Measurements from ENCODE around the gene VTI1A. TPM values are rescaled to one million over a fixed set of nuclear protein-coding genes. Genes with fewer than 3 reads are reported as not detected.
A peak's percentile ranks its signal among the peaks of the same experiment; 100 is the strongest.

The VTI1A gene
- total RNA-seq, 1 donor from 2014 or later, result 34.6 TPM

- Mint-ChIP-seq H3K27me3 (ENCODE audit: low read depth) (no peaks in the 10 kb centered on the region), H3K27ac (no peak overlapping the region), H3K4me3 (no peak overlapping the region), H3K36me3 (peaks cover 15% of the 10 kb centered on the region), H3K9me3 (no peaks in the 10 kb centered on the region), H3K4me1 (peaks cover 5% of the 10 kb centered on the region)
- no peak for TF ChIP-seq CTCF (IDR thresholded peaks at IDR 0.05; ENCODE audit: unreplicated experiment)
- DNase-seq (ENCODE audit: low spot score in 2 of 2, unreplicated experiment in 2 of 2), result no peak
Observed at GRCh38 chr10:112441520-112441919, 5.5 kb upstream of the VTI1A start.

GRCh38 chr10:112442063-112442462 is 5.0 kb upstream of the VTI1A start:
- Mint-ChIP-seq H3K9me3 (no peaks in the 10 kb centered on the region), H3K36me3 (peaks cover 15% of the 10 kb centered on the region), H3K4me3 (no peak overlapping the region), H3K4me1 (peaks cover 7% of the 10 kb centered on the region), H3K27ac (no peak overlapping the region), H3K27me3 (ENCODE audit: low read depth) (no peaks in the 10 kb centered on the region)
- no peak for DNase-seq (ENCODE audit: low spot score in 2 of 2, unreplicated experiment in 2 of 2)
- TF ChIP-seq CTCF (IDR thresholded peaks at IDR 0.05; ENCODE audit: unreplicated experiment), result no peak

- H3K4me1 Mint-ChIP-seq, result peaks cover 20% of the 10 kb centered on the region
- peaks cover 7% of the 10 kb centered on the region for H3K36me3 Mint-ChIP-seq
- H3K27me3 Mint-ChIP-seq (ENCODE audit: low read depth), result no peaks in the 10 kb centered on the region
- H3K9me3 Mint-ChIP-seq, result no peaks in the 10 kb centered on the region
- H3K27ac Mint-ChIP-seq, result peak overlapping the region; percentile 80
- peak overlapping the region; percentile 82 for H3K4me3 Mint-ChIP-seq
- DNase-seq (ENCODE audit: low spot score in 2 of 2, unreplicated experiment in 2 of 2), result no peak
- no peak for TF ChIP-seq CTCF (IDR thresholded peaks at IDR 0.05; ENCODE audit: unreplicated experiment)
Observed at GRCh38 chr10:112446055-112446854, 760 bp upstream of the VTI1A start.

- Mint-ChIP-seq H3K27me3 (ENCODE audit: low read depth) (no peaks in the 10 kb centered on the region), H3K4me1 (peaks cover 20% of the 10 kb centered on the region), H3K36me3 (peaks cover 2% of the 10 kb centered on the region), H3K4me3 (peak overlapping the region; percentile 82), H3K27ac (peak overlapping the region; percentile 80), H3K9me3 (no peaks in the 10 kb centered on the region)
- TF ChIP-seq CTCF (IDR thresholded peaks at IDR 0.05; ENCODE audit: unreplicated experiment), result no peak
- DNase-seq (ENCODE audit: low spot score in 2 of 2, unreplicated experiment in 2 of 2), result no peak
Observed at GRCh38 chr10:112447620-112447928, 559 bp downstream of the VTI1A start.

GRCh38 chr10:112448888-112449287 is 1.9 kb downstream of the VTI1A start:
- peaks cover 13% of the 10 kb centered on the region for H3K36me3 Mint-ChIP-seq
- H3K4me1 Mint-ChIP-seq, result peaks cover 20% of the 10 kb centered on the region
- peak overlapping the region; percentile 82 for H3K4me3 Mint-ChIP-seq
- no peaks in the 10 kb centered on the region for H3K27me3 Mint-ChIP-seq (ENCODE audit: low read depth)
- no peak for TF ChIP-seq CTCF (IDR thresholded peaks at IDR 0.05; ENCODE audit: unreplicated experiment)
- no peak overlapping the region for H3K27ac Mint-ChIP-seq
- DNase-seq (ENCODE audit: low spot score in 2 of 2, unreplicated experiment in 2 of 2), result no peak
- peaks cover 10% of the 10 kb centered on the region for H3K9me3 Mint-ChIP-seq
